BJ (cell line): Measurements from ENCODE around the gene IL9. TPM values are rescaled to one million over a fixed set of nuclear protein-coding genes. Genes with fewer than 3 reads are reported as not detected.

ENCODE experiments used
- CTCF ChIA-PET: fragments of 350-600 bp; formaldehyde crosslinking; extraction: SDS; loops from one replicate; lab custom pipeline; 2021; ENCODE audit warnings: antibody characterized with exemption, inconsistent platforms; lab: Yijun Ruan, JAX
- POLR2A ChIA-PET: fragments of 300-600 bp; sonication (Branson Sonifier 250); formaldehyde crosslinking; extraction: SDS; loops from one replicate; lab custom pipeline; 2021; ENCODE audit warnings: antibody characterized with exemption; lab: Charles Lee
- DNase-seq: peaks from one replicate; pipeline ENCODE4 v3.0.0-alpha.2; 2011; ENCODE audit warnings: low read depth
- H3K27me3 ChIP-seq: 2 replicates; pipeline ENCODE4 v1.6.0; 2011; ENCODE audit warnings: low read length; ENCODE audit not compliant: control insufficient read depth, insufficient read depth
- H3K36me3 ChIP-seq: 2 replicates; pipeline ENCODE4 v1.5.1; 2011; ENCODE audit warnings: low read length; ENCODE audit not compliant: control insufficient read depth, insufficient read depth
- H3K4me3 ChIP-seq: 2 replicates; pipeline ENCODE4 v1.5.1; 2011; ENCODE audit warnings: low read depth, mild to moderate bottlenecking, control low read depth, low read length
- CTCF ChIP-seq: IDR thresholded peaks from 2 replicates; pipeline ENCODE4 v1.5.1; 2011; ENCODE audit warnings: low read depth, mild to moderate bottlenecking, control low read depth, inconsistent platforms, low read length, moderate library complexity; ENCODE audit not compliant: insufficient read depth
- polyA plus RNA-seq: library from polyadenylated mRNA; depleted of rRNA; stranded (reverse); fragments of >200 nt; gene quantifications from 2 replicates; pipeline ENCODE4 v1.2.3, GENCODE V29; 2011

Gene IL9
- polyA plus RNA-seq, 1 experiment = not detected

DNA sequence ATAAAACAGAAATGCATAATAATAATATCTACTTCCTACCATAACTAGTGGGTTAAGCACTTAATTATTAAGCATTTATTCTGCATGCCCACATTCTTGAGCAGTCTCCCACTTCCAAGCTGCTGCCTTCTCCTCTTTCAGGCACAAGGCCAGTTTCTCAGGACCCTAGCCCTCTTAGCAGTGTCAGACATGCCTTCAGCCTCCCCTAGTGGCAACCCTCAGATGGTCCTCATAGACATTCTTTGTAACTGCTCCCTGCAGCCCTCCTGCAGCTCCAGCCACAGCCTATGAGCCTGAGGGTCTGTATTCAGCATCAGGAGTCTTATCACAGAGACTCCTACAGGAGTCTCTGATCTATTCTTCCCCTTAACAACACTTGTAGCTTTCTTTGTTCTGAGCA, 3.9 kb downstream of the IL9 start:
- Histone ChIP-seq H3K4me3 (no peak overlapping the region), H3K27me3 (peaks cover 5% of the 10 kb centered on the region; the same call in 1 of the 2 replicates), H3K36me3 (no peaks in the 10 kb centered on the region)
- CTCF ChIA-PET = interaction anchor here (0.9 to 5.1 kb wide), 7 partner anchors 10 to 321 kb away, joined by 3 to 74 read pairs (median 4); no protein-coding TSS in a partner anchor
- no peak for DNase-seq
- POLR2A ChIA-PET = no interaction called here
- no peak for TF ChIP-seq CTCF

DNA sequence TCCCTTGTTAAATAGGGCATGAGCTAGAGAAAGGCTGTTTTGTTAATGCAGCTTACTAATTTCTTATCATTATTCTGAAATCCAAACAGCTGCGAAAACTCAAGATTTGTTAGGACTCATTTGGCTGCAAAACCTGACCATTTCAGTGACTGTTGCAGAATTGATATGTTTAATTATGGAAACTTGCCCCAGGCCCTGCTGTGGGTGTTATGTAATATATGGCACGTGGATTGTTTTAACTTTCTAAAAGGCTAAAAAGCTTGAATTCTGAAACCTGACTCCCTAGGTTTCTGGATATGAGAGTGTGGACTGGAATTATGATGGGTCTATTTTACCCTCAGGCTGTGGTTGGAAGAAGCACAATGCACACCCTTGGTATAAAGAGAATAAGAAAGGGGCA, 4.4 kb downstream of the IL9 start:
- ChIA-PET POLR2A (no interaction called here), CTCF (interaction anchor here (0.9 to 5.1 kb wide), 6 partner anchors 15 to 321 kb away, joined by 3 to 74 read pairs (median 4); no protein-coding TSS in a partner anchor)
- H3K27me3 ChIP-seq = peaks cover 5% of the 10 kb centered on the region; the same call in 1 of the 2 replicates
- H3K36me3 ChIP-seq = no peaks in the 10 kb centered on the region
- DNase-seq = no peak
- TF ChIP-seq CTCF = no peak
- H3K4me3 ChIP-seq = no peak overlapping the region

DNA sequence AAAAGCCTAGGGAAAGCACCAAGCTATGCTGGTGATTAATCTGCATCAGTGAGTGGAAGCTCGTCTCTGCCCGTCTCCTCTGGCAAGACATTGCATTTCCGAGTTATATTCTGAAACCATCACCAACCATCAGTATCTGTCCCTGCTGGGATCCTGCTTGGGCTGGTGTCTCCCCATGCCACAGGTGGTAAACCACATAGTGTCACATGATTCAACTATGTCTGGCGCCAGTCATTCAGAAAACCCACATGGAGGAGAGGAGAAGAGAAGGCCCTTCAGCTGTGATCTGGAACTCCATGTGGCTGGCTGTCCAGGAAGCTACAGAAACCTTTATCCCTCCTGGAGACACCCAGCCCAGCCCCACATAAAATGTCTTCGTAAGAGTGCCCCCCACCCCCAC, 4.8 kb downstream of the IL9 start:
- POLR2A ChIA-PET = no interaction called here

DNA sequence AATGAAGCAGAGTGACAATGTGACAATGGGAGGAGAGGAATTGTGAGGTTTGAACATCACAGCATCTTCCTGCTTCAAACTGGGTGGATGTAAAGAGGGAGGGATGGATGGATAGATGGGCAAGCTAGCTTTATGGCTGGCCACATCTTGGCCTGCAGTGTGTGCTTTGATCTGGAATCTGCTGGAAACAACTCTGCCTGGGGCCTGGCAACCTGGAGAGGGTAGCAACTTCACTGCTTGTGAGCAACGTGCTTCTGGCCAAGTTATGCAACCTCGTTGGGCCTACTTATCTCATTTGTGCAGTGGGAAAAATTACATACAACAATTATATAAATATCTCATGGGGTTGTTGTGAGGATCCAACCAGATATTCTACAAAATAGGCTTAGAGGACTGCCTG, 5.3 kb downstream of the IL9 start:
- POLR2A ChIA-PET = no interaction called here
- CTCF ChIA-PET = interaction anchor here (2.7 to 5.1 kb wide), 3 partner anchors 172 to 322 kb away, joined by 9 to 74 read pairs (median 13); no protein-coding TSS in a partner anchor
- H3K4me3 ChIP-seq = no peak overlapping the region
- H3K36me3 ChIP-seq = no peaks in the 10 kb centered on the region
- DNase-seq = no peak
- TF ChIP-seq CTCF = no peak
- H3K27me3 ChIP-seq = peaks cover 5% of the 10 kb centered on the region; the same call in 1 of the 2 replicates

More for the DNA sequence above, 4.8 kb downstream of the IL9 start:
- Histone ChIP-seq H3K27me3 (peaks cover 5% of the 10 kb centered on the region; the same call in 1 of the 2 replicates), H3K4me3 (no peak overlapping the region), H3K36me3 (no peaks in the 10 kb centered on the region)
- CTCF ChIA-PET = interaction anchor here (0.9 to 5.1 kb wide), 6 partner anchors 16 to 322 kb away, joined by 3 to 74 read pairs (median 4); no protein-coding TSS in a partner anchor
- TF ChIP-seq CTCF = no peak
- DNase-seq = no peak

DNA sequence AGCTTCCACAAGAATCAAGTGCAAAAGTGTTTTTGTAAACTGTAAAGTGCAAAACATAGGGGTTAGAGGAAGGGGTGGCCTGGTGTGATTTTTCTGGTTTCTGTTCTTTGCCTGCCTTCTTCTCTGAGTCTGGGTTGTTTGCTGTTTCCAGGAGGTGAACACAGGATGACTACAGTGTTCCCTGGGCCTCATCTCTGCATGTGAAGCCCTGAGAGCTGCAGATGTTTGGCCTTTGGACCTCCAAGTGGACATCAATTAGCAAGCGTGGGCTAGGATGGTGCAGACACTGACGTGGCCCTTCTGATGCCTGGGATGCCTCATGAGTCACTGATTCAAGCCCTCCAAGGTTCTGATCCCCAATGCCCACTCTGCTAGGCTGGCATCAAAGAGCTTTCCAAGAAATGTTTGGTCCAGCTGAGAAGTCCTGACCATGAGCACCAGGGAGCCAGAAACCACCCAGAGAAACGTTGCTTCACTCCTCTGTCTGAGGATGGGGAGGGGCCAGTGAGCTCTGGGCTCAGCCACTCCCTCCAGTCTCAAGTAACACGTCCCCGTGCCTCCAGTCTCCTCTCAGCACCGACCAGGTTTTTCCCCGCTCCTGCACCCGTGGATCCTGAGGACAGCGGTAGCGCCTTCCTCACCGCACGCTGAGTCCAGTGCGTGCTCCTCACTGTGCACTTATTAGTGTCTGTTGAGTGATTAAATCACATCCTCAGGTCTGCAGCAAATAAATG, 7.6 kb downstream of the IL9 start:
- TF ChIP-seq CTCF = no peak
- no peak for DNase-seq
- H3K36me3 ChIP-seq = no peaks in the 10 kb centered on the region
- CTCF ChIA-PET = interaction anchor here (0.6 to 5.1 kb wide), 12 partner anchors 10 to 329 kb away, joined by 3 to 74 read pairs (median 4); no protein-coding TSS in a partner anchor
- peaks cover 4% of the 10 kb centered on the region; the same call in 1 of the 2 replicates for H3K27me3 ChIP-seq
- POLR2A ChIA-PET = no interaction called here
- H3K4me3 ChIP-seq = no peak overlapping the region
